Spinal cord (tissue), 10 donors: Measurements from ENCODE around the gene SBNO1. TPM values are rescaled to one million over a fixed set of nuclear protein-coding genes. Genes with fewer than 3 reads are reported as not detected.
"Not testable (repeated sequence)": the region's sequence is repeated elsewhere in the genome, so short reads cannot be mapped to it uniquely, and the experiment has no call there.

Experiments
- DNase-seq, 6 donors: peaks; one replicate each; pipeline versions ENCODE4 v3.0.0 to v3.0.0-alpha.2; 2013 to 2015; ENCODE audit warnings: low spot score in 6 of 6, low read depth in 4 of 6
- H3K27ac ChIP-seq: one replicate; pipeline ENCODE4 v1.5.1; 2013; ENCODE audit warnings: low read depth, low read length, control low read depth
- H3K27me3 ChIP-seq: one replicate; pipeline ENCODE4 v1.6.1; 2013; ENCODE audit warnings: low read length; ENCODE audit not compliant: control insufficient read depth, insufficient read depth
- H3K36me3 ChIP-seq: one replicate; pipeline ENCODE4 v1.6.1; 2013; ENCODE audit warnings: low read length; ENCODE audit not compliant: control insufficient read depth, insufficient read depth
- H3K4me1 ChIP-seq: one replicate; pipeline ENCODE4 v1.6.1; 2013; ENCODE audit warnings: low read length; ENCODE audit not compliant: control insufficient read depth, insufficient read depth
- H3K4me3 ChIP-seq: one replicate; pipeline ENCODE4 v1.5.1; 2013; ENCODE audit warnings: low read depth, low read length, control low read depth
- H3K9me3 ChIP-seq: one replicate; pipeline ENCODE4 v1.6.1; 2013; ENCODE audit warnings: low read length; ENCODE audit not compliant: control insufficient read depth, insufficient read depth
- WGBS: methylation state at CpG from one replicate; pipeline ENCODE4 v1.1.5; 2013; ENCODE audit warnings: missing lambda C conversion rate; ENCODE audit not compliant: insufficient coverage; 5-methylcytosine and 5-hydroxymethylcytosine counted together
- polyA plus RNA-seq, 2 donors: library from polyadenylated mRNA; unstranded; fragments of 120-200 nt; gene quantifications; one replicate each; pipeline ENCODE4 v1.2.1, GENCODE V29; 2013; ENCODE audit not compliant: insufficient read length in 2 of 2
- total RNA-seq, 2 donors: library from RNA; depleted of rRNA in 1 of 2; stranded (reverse); fragments of 120-200 nt in 1 of 2; fragments of >200 nt in 1 of 2; gene quantifications; one replicate each; pipeline versions ENCODE4 v1.2.3 to v1.2.4, GENCODE V29; 2013 to 2014
- donor health status: healthy.

Gene SBNO1
- total and polyA plus RNA-seq, 4 donors = 15.0 to 28.0 (median 23.4) TPM

DNA sequence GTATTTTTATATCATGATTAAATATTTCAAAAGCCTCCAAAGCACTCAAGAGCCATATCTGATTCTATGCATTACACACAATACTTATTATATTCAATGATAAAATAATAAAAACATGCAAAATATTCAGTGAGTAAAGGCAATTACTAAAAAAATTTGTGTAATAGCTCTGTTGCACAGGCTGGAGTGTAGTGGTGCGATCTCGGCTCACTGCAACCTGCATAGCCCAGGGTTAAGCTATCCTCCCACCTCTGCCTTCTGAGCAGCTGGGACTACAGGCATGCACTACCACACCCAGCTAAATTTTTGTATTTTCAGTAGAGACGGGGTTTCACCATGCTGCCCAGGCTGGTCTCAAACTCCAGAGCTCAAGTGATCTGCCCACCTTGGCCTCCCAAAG lies 45.4 kb downstream of the SBNO1 start:
- H3K27me3 ChIP-seq = no peaks in the 10 kb centered on the region
- peaks cover 61% of the 10 kb centered on the region for H3K36me3 ChIP-seq
- no peak for DNase-seq
- no peaks in the 10 kb centered on the region for H3K9me3 ChIP-seq
- no peak overlapping the region for H3K27ac ChIP-seq
- 100% methylated on average over 1 of the region's 3 CpGs for WGBS
- H3K4me1 ChIP-seq = no peaks in the 10 kb centered on the region
- H3K4me3 ChIP-seq = no peak overlapping the region

DNA sequence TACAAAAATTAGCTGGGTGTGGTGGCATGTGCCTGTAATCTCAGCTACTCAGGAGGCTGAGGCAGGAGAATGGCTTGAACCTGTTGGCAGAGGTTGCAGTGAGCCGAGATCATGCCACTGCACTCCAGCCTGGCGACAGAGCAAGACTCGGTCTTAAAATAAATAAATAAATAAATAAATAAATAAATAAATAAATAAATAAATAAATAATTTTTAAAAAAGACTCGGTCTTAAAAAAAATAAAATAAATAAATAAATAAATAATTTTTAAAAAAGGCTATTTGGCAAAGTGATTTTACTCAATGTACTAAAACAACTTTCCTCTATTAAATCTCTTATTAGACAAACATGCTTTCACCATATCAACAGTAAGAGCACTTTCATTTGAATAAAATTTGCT lies 51.6 kb downstream of the SBNO1 start:
- not testable (repeated sequence) for H3K27ac ChIP-seq, H3K27me3 ChIP-seq, H3K4me3 ChIP-seq, H3K4me1 ChIP-seq, H3K9me3 ChIP-seq
- no CpG with 5 or more reads among the region's 4 CpGs for WGBS
- DNase-seq = peak in 1 of 6 donors; percentile 3
- H3K36me3 ChIP-seq = peaks cover 62% of the 10 kb centered on the region

DNA sequence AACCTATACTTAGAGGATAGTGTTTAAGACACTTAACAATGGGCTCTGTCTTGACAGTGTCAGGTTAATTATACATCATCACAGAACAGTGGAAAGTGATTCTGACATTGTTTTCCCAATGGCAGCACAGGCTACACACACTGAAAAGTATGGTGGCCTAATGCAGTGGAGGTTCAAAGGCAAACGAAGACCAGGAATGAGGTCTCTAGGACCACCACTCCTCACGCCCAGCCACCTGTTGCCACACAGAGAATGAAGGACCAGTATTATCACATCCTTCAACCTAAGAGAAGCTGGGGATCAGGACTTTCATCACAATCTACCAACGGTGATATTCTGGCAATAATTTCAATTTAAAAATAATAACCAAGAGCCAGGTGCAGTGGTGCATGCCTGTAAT lies 58.4 kb downstream of the SBNO1 start:
- WGBS = 88% methylated on average over 1 of the region's 3 CpGs
- Histone ChIP-seq H3K4me3 (no peak overlapping the region), H3K27me3 (no peaks in the 10 kb centered on the region), H3K27ac (no peak overlapping the region), H3K36me3 (peaks cover 65% of the 10 kb centered on the region), H3K4me1 (no peaks in the 10 kb centered on the region), H3K9me3 (no peaks in the 10 kb centered on the region)
- no peak for DNase-seq

DNA sequence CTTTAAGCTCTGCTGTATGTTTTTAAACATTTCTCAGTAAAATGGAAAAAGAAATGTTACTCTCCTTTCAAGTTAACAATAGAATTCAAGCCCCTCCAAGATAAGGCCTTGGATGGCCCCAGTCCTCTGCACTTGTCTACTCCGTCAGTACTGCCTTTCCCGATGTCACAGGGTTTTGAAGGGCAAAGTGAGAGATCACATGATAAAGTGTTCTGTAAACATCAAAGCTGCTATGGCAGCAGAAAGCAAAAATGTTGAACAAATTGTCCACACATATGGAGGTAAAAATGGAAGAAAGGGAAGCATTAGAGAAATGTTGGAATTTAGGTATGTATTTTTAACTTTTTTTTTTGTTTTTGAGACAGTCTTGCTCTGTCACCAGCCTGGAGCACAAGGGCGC lies 59.5 kb downstream of the SBNO1 start:
- H3K9me3 ChIP-seq = no peaks in the 10 kb centered on the region
- no peak overlapping the region for H3K27ac ChIP-seq
- H3K27me3 ChIP-seq = no peaks in the 10 kb centered on the region
- WGBS = 80% methylated on average over 1 of the region's 3 CpGs
- DNase-seq = no peak
- H3K36me3 ChIP-seq = peaks cover 64% of the 10 kb centered on the region
- H3K4me1 ChIP-seq = no peaks in the 10 kb centered on the region
- H3K4me3 ChIP-seq = no peak overlapping the region

DNA sequence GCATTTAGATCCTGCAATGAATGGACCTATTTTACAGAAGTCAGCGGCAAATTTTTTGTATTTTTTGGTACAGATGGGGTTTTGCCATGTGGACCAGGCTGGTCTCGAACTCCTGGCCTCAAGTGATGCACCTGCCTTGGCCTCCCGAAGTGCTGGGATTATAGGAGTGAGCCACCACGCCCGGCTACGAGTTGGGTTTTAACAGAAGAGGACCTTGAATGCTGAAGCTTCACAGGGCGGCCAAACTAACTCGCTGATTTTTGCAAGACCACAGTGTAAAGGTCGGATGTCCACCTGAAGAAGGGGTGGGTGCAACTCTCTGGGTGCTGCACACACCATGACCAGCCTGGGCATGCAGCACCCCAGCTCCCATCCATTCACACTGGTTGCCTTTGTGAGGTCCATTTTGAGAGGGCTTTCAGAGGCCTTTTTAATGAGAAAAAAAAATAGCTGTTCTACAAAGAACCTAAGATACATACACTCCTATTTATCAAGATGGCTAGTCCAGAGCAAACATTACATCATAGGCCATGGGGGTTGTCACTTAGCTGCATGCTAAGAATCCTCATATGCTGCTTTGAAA lies 71.4 kb downstream of the SBNO1 start:
- Histone ChIP-seq H3K27me3 (no peaks in the 10 kb centered on the region), H3K36me3 (peaks cover 38% of the 10 kb centered on the region), H3K27ac (no peak overlapping the region), H3K9me3 (no peaks in the 10 kb centered on the region), H3K4me3 (no peak overlapping the region), H3K4me1 (no peaks in the 10 kb centered on the region)
- no peak for DNase-seq
- WGBS = 92% methylated on average over 9 of the region's 9 CpGs

DNA sequence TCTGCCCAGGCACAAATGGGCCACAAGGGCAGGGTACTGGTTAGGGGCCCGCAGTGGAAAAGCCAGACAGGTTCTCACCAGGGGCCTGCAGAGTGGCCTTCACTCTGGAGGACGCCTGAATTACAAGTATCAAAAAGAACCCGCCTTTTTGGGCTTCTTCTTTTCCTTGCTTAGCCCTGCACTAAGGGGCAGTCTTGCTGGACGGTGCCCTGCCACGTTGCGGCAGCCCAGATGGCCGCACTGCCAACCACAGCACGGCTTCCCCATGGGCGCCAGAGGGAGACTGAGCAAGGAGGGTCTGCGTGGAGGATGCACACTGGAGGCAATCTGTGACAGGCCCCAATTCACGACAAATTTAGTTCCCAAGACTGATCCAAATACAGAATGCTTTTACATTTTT lies 74.7 kb downstream of the SBNO1 start:
- 86% methylated on average over 7 of the region's 11 CpGs for WGBS
- no peaks in the 10 kb centered on the region for H3K27me3 ChIP-seq
- H3K36me3 ChIP-seq = peaks cover 24% of the 10 kb centered on the region
- peak in 1 of 6 donors; percentile 27 for DNase-seq
- no peaks in the 10 kb centered on the region for H3K4me1 ChIP-seq
- no peak overlapping the region for H3K27ac ChIP-seq
- H3K9me3 ChIP-seq = no peaks in the 10 kb centered on the region
- no peak overlapping the region for H3K4me3 ChIP-seq

DNA sequence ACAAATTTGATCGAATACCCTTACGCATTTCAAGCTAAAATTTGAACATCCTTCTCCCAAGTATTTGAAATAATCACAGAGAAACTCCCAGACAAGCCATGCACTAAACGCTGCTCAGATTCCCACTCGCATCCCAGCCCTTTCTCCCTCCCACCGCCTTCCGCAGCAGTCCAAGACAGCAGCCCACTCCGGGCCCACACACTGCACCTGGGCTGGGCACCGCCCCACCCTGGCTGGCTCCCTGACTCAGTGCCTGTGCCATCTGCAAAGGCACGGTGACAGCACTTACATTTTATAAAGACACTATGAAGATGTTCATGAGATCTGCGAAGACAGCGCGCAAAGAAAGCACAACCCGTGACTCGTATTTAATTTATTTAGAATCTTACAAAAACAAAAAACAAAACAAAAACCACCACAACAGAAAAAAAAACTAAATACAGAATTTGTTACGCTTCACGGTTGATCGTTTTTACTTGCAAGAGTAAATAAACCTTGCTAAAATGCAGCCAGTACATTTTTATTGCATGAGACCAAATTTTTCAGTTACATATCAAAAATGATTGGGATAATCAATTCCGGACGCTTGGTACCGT lies 75.8 kb downstream of the SBNO1 start:
- Histone ChIP-seq H3K36me3 (peaks cover 22% of the 10 kb centered on the region), H3K9me3 (no peaks in the 10 kb centered on the region), H3K27me3 (no peaks in the 10 kb centered on the region), H3K4me1 (no peaks in the 10 kb centered on the region), H3K4me3 (no peak overlapping the region), H3K27ac (no peak overlapping the region)
- 93% methylated on average over 17 of the region's 20 CpGs for WGBS
- no peak for DNase-seq

DNA sequence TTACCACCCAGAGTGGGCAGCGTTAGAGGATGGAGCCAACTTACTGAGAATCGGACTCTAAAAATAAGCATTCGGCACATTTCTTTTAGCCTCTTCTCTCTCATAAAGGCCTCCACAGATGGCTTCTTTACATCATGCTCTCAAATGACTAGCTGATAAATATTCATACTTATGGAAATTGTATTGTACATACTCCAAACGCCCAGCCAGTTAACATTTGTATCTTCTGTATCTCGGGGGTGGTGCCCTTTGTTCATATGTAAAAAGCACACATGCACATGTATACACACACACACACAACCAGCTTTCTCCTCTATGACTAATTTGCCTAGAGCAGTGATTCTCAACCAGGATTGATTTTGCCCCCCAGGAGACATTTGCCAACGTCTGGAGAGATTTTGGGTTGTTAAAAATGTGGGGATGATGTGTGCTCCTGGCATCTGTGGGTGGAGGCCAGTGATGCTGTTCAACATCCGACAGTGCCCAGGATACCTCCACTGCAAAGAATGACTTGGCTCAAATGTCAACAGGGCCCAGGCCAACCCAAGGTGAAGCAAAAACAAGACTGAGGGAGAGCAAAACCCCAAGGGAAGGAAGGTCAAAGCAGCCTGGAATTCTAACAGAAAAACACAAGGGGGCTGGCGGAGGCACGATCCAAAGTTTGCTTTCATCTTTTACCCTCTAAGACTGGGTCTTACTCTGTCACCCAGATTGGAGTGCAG lies 77.8 kb downstream of the SBNO1 start:
- Histone ChIP-seq H3K4me1 (no peaks in the 10 kb centered on the region), H3K9me3 (no peaks in the 10 kb centered on the region), H3K36me3 (peaks cover 14% of the 10 kb centered on the region), H3K27ac (no peak overlapping the region), H3K27me3 (no peaks in the 10 kb centered on the region), H3K4me3 (no peak overlapping the region)
- 78% methylated on average over 5 of the region's 9 CpGs for WGBS
- peak in 1 of 6 donors; percentile 85 for DNase-seq

DNA sequence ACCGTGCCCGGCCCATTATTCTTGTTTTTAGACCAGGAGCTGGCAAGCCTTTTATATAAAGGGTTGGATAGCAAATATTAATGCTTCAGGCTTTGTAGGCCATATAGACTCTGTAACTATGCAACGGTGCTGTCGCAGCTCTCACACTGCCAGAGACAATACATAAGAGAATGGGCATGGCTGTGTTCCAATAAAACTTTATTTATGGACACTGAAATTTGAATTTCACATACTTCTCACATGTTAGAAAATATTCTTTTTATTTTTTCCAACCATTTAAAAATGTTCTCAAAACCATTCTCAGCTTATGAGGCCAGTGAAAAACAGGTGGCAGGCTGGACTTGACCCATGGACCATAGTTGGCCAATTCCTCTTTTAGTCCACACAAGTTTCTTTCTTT lies 80.0 kb downstream of the SBNO1 start:
- peaks cover 3% of the 10 kb centered on the region for H3K36me3 ChIP-seq
- no CpG with 5 or more reads among the region's 4 CpGs for WGBS
- no peak for DNase-seq
- H3K27me3 ChIP-seq = no peaks in the 10 kb centered on the region
- H3K4me3 ChIP-seq = no peak overlapping the region
- no peak overlapping the region for H3K27ac ChIP-seq
- H3K9me3 ChIP-seq = no peaks in the 10 kb centered on the region
- no peaks in the 10 kb centered on the region for H3K4me1 ChIP-seq

DNA sequence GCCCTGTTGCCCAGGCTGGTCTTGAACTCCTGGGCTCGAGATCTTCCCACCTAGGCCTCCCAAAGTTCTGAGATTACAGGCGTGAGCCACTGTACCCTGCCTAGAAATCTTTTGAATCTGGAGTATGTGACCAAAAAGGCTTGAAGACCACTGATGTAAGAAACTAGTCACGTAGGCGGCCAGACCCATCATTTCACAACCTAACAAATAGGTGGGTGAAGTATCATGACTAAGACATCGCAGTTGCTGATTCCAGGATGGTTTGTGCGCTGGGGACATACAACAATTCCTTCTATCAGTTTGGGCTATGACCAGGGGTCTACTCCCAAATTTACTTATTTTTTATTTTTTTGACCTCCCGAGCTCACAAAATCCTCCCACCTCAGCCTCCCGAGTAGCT lies 81.2 kb downstream of the SBNO1 start:
- 97% methylated on average over 5 of the region's 8 CpGs for WGBS
- DNase-seq = no peak
- Histone ChIP-seq H3K36me3 (no peaks in the 10 kb centered on the region), H3K4me1 (no peaks in the 10 kb centered on the region), H3K27me3 (no peaks in the 10 kb centered on the region), H3K27ac (no peak overlapping the region), H3K9me3 (no peaks in the 10 kb centered on the region), H3K4me3 (no peak overlapping the region)
